ENCODE data around the gene MTTP. TPM values are rescaled to one million over a fixed set of nuclear protein-coding genes. Genes with fewer than 3 reads are reported as not detected.

Gene MTTP
- total and polyA plus RNA-seq, 10 donors: 0.07 to 0.97 (median 0.12) TPM; not detected in 3

DNA sequence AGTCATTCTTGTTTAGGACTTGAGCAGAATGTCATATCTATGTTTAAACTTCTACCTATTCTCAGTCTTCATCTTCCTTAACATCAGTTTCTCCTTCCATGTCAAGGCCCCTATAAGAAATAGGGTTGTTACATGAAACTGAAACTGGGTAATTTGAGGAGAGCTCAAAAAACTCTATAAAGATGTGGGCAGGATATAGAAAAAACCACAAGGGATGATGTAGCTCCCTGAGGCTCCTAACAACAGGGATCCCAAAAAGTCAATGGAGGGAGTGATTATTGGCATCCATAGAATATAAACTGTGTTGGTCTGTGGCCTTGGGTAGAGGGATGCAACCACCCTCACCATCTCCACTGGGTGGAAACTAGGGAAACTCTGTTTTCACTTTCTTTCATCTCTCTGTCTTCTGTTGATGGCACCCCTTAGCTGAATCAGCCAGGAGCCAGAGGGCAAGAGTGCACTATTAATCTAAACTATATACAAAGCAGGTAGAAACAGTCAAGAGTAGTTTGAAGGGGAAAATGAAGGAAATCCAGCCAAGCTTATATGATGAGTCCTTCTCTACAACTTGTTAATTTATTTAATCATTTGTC is 55.4 kb downstream of the MTTP start:
- Histone ChIP-seq H3K27me3 (replicated peaks in 1 of 7) (no peaks in the 10 kb centered on the region), H3K27ac (no peak overlapping the region), H3K4me1 (no peaks in the 10 kb centered on the region), H3K36me3 (no peaks in the 10 kb centered on the region), H3K9me3 (no peaks in the 10 kb centered on the region), H3K4me3 (no peak overlapping the region)
- no peak for DNase-seq
- intact Hi-C loops (cut with DNase I; ENCODE audit: low total_unique reads): no loop called here
- TF ChIP-seq POLR2A (IDR thresholded peaks at IDR 0.05) (no peak), POLR2AphosphoS5 (IDR thresholded peaks at IDR 0.05) (no peak)
- TF ChIP-seq, protein P1, sequence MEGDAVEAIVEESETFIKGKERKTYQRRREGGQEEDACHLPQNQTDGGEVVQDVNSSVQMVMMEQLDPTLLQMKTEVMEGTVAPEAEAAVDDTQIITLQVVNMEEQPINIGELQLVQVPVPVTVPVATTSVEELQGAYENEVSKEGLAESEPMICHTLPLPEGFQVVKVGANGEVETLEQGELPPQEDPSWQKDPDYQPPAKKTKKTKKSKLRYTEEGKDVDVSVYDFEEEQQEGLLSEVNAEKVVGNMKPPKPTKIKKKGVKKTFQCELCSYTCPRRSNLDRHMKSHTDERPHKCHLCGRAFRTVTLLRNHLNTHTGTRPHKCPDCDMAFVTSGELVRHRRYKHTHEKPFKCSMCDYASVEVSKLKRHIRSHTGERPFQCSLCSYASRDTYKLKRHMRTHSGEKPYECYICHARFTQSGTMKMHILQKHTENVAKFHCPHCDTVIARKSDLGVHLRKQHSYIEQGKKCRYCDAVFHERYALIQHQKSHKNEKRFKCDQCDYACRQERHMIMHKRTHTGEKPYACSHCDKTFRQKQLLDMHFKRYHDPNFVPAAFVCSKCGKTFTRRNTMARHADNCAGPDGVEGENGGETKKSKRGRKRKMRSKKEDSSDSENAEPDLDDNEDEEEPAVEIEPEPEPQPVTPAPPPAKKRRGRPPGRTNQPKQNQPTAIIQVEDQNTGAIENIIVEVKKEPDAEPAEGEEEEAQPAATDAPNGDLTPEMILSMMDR (IDR thresholded peaks at IDR 0.05 in 8 of 11, conservative IDR thresholded peaks at IDR 0.05 in 3 of 11): no peak

DNA sequence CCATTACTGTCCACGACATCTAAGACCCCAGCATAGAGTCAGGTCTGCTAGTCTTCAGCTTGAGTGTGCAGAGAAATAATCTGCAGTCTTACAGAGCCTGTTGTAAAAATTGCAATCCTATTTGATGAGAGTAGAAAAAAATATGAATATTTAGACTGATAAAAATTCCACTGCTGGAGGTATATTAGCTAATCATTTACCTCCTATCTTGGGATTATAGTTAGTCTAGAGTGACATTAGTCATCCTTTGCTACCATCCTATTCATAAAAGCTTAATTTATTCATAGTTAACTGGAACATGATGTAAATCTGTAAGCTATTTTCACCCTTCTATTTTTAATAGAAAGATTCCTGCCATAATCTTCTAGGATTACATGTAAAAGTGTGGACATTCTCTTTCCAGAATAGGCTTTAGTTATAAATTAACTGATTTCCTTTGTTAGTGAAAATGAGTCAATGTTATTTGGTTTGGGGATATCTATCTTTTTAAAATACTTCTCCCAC is 56.3 kb downstream of the MTTP start:
- Histone ChIP-seq H3K9me3 (no peaks in the 10 kb centered on the region), H3K36me3 (no peaks in the 10 kb centered on the region), H3K27me3 (replicated peaks in 1 of 7) (no peaks in the 10 kb centered on the region), H3K4me1 (no peaks in the 10 kb centered on the region), H3K4me3 (no peak overlapping the region), H3K27ac (no peak overlapping the region)
- no peak for DNase-seq
- 60 to 73% (median 63%) methylated on average over 1 of the region's 1 CpG for WGBS, 5 donors
- intact Hi-C loops (cut with DNase I; ENCODE audit: low total_unique reads): no loop called here
- TF ChIP-seq POLR2AphosphoS5 (IDR thresholded peaks at IDR 0.05) (no peak), POLR2A (IDR thresholded peaks at IDR 0.05) (no peak)
- TF ChIP-seq, protein P1 (IDR thresholded peaks at IDR 0.05 in 8 of 11, conservative IDR thresholded peaks at IDR 0.05 in 3 of 11): no peak

DNA sequence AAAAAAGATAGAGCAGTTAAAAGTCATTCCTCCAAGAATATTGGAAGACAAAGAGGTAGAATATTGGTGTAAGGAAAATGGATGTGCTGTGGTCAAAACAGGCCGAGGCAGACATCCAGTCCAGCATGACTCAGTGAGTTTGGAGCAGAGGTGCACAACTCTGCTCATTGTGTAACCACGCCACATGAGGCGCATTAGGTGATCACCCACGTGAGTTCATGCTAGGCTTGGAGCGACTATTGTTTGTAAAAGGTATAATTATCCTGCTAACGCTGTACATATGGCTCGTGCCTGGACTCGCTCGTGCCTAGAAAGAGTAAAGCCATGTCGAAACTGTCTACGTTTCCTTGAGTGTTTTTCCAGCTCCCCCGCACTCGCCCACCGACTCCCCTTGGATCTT is 59.1 kb downstream of the MTTP start:
- WGBS, 5 donors: 88 to 93% (median 89%) methylated on average over 14 of the region's 14 CpGs
- Histone ChIP-seq H3K36me3 (no peaks in the 10 kb centered on the region), H3K27me3 (replicated peaks in 1 of 7) (no peaks in the 10 kb centered on the region), H3K4me1 (no peaks in the 10 kb centered on the region), H3K9me3 (no peaks in the 10 kb centered on the region), H3K4me3 (no peak overlapping the region), H3K27ac (no peak overlapping the region)
- TF ChIP-seq POLR2A (IDR thresholded peaks at IDR 0.05): no peak
- no peak for DNase-seq
- intact Hi-C loops (cut with DNase I; ENCODE audit: low total_unique reads): no loop called here

DNA sequence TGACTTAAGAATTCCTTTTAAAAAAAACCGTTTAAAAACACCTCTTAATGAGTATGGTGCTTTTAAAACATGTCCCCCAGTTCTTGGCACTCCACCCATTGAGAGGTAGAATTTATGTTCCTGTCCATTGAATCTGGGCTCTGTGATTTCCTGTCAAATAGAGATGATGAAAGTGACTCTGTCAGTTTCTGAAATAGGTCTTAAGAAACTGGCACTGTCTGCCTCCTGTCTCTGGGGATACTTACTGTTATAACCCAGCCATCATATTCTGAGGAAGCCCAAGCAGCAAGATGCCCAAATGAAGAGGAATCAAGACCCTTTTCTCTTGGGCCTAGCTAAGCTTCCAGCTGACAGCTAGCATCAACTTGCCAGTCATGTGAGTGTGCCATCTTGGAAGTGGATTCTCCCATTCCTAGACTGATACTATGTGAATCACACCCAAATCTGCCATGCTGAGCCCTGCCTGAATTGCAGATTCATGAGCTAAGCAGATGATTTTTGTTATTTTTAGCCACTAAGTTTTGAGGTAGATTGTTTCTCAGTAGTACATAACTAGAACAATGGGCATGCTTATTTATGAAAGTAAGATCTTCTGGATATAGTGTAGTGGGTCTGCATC is 60.2 kb downstream of the MTTP start:
- 53 to 67% (median 55%) methylated on average over 1 of the region's 1 CpG for WGBS, 5 donors
- intact Hi-C loops (cut with DNase I; ENCODE audit: low total_unique reads): no loop called here
- DNase-seq: no peak
- Histone ChIP-seq H3K27me3 (replicated peaks in 1 of 7) (no peaks in the 10 kb centered on the region), H3K36me3 (no peaks in the 10 kb centered on the region), H3K9me3 (no peaks in the 10 kb centered on the region), H3K27ac (no peak overlapping the region), H3K4me1 (no peaks in the 10 kb centered on the region), H3K4me3 (no peak overlapping the region)
- no peak for TF ChIP-seq POLR2AphosphoS5 (IDR thresholded peaks at IDR 0.05)
- TF ChIP-seq, protein P1 (IDR thresholded peaks at IDR 0.05 in 8 of 11, conservative IDR thresholded peaks at IDR 0.05 in 3 of 11): no peak
- TF ChIP-seq POLR2A (IDR thresholded peaks at IDR 0.05): no peak

Measured in spleen (tissue), 11 donors.